HG03280 (cell line): Measurements from ENCODE around the gene GABBR2.

Source experiments
- ATAC-seq: cut with Tn5 transposase; IDR thresholded peaks from one replicate; pipeline ENCODE4 v1.9.1; 2021; ENCODE audit warnings: mild to moderate bottlenecking, moderate library complexity; ENCODE audit not compliant: unreplicated experiment

The GABBR2 gene

GRCh38 chr9:98551511-98552286 lies 157.0 kb downstream of the GABBR2 start:
- no peak for ATAC-seq

GRCh38 chr9:98550206-98550820 lies 158.4 kb downstream of the GABBR2 start:
- no peak for ATAC-seq

- no peak for ATAC-seq
These were observed 159.3 kb downstream of the GABBR2 start for GRCh38 chr9:98549401-98549800.

- ATAC-seq: no peak
These were observed 161.1 kb downstream of the GABBR2 start for GRCh38 chr9:98547606-98548005.

- no peak for ATAC-seq
These were observed 163.7 kb downstream of the GABBR2 start for GRCh38 chr9:98545021-98545420.

- no peak for ATAC-seq
These were observed 167.0 kb downstream of the GABBR2 start for GRCh38 chr9:98541684-98542230.

- ATAC-seq: no peak
These were observed 168.3 kb downstream of the GABBR2 start for GRCh38 chr9:98540476-98540875.

- ATAC-seq: no peak
These were observed 168.8 kb downstream of the GABBR2 start for GRCh38 chr9:98539954-98540353.

- no peak for ATAC-seq
These were observed 170.1 kb downstream of the GABBR2 start for GRCh38 chr9:98538626-98539031.

GRCh38 chr9:98538203-98538602 lies 170.5 kb downstream of the GABBR2 start:
- ATAC-seq: no peak

GRCh38 chr9:98536542-98537173 lies 172.1 kb downstream of the GABBR2 start:
- no peak for ATAC-seq

GRCh38 chr9:98533866-98534265 lies 174.9 kb downstream of the GABBR2 start:
- no peak for ATAC-seq

- no peak for ATAC-seq
These were observed 175.6 kb downstream of the GABBR2 start for GRCh38 chr9:98533132-98533531.

- ATAC-seq: no peak
These were observed 176.2 kb downstream of the GABBR2 start for GRCh38 chr9:98532574-98532973.

- no peak for ATAC-seq
These were observed 176.6 kb downstream of the GABBR2 start for GRCh38 chr9:98532147-98532546.

- ATAC-seq: no peak
These were observed 177.8 kb downstream of the GABBR2 start for GRCh38 chr9:98530806-98531386.

- no peak for ATAC-seq
These were observed 178.5 kb downstream of the GABBR2 start for GRCh38 chr9:98530275-98530674.

GRCh38 chr9:98529841-98530240 lies 178.9 kb downstream of the GABBR2 start:
- no peak for ATAC-seq

GRCh38 chr9:98523231-98523901 lies 185.4 kb downstream of the GABBR2 start:
- no peak for ATAC-seq

GRCh38 chr9:98522487-98522886 lies 186.2 kb downstream of the GABBR2 start:
- no peak for ATAC-seq

GRCh38 chr9:98521141-98521540 lies 187.6 kb downstream of the GABBR2 start:
- ATAC-seq: no peak
